SU-DHL-6 (cell line): ENCODE results near the gene RHEB.

Experiments
- EZH2phosphoT487 ChIP-seq: fragments of 200-600 bp; sonication (generic), shearing (Covaris generic); conservative IDR thresholded peaks from 2 replicates; pipeline ENCODE4 v1.6.1; 2018; ENCODE audit warnings: mild to moderate bottlenecking, antibody characterized with exemption, low read length, moderate library complexity, mixed read lengths
- TF ChIP-seq, protein P1 (sequence below): fragments of 200-600 bp; sonication (generic); IDR thresholded peaks from one replicate; pipeline ENCODE4 v1.5.1; 2017; ENCODE audit warnings: antibody characterized with exemption, mild to moderate bottlenecking, low read length, moderate library complexity; ENCODE audit not compliant: insufficient read depth, poor library complexity, severe bottlenecking

DNA sequence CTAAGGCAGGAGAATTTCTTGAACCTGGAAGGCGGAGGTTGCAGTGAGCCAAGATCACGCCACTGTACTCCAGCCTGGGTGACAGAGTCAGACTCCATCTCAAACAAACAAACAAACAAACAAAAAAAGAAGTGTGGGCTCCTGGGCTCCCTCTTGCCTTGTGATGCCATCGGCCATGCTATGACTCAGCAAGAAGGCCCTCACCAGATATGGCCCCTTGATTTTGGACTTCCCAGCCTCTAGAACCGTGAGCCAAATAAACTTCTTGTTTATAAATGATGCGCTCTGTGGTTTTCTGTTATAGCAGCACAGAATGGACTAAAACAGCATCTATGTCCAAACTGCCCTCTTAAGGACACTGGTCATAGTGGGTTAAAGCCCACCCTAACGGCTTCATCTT is 29.9 kb upstream of the RHEB start:
- TF ChIP-seq, protein P1, sequence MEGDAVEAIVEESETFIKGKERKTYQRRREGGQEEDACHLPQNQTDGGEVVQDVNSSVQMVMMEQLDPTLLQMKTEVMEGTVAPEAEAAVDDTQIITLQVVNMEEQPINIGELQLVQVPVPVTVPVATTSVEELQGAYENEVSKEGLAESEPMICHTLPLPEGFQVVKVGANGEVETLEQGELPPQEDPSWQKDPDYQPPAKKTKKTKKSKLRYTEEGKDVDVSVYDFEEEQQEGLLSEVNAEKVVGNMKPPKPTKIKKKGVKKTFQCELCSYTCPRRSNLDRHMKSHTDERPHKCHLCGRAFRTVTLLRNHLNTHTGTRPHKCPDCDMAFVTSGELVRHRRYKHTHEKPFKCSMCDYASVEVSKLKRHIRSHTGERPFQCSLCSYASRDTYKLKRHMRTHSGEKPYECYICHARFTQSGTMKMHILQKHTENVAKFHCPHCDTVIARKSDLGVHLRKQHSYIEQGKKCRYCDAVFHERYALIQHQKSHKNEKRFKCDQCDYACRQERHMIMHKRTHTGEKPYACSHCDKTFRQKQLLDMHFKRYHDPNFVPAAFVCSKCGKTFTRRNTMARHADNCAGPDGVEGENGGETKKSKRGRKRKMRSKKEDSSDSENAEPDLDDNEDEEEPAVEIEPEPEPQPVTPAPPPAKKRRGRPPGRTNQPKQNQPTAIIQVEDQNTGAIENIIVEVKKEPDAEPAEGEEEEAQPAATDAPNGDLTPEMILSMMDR: no peak
- no peak for TF ChIP-seq EZH2phosphoT487
